AG08396 (cell line): ENCODE results near the gene P2RX2.
A peak's percentile ranks its signal among the peaks of the same experiment; 100 is the strongest.

Source experiments
- DNase-seq: peaks from one replicate; pipeline ENCODE4 v3.0.0; 2012; ENCODE audit warnings: low spot score, mixed read lengths

Gene P2RX2

DNA sequence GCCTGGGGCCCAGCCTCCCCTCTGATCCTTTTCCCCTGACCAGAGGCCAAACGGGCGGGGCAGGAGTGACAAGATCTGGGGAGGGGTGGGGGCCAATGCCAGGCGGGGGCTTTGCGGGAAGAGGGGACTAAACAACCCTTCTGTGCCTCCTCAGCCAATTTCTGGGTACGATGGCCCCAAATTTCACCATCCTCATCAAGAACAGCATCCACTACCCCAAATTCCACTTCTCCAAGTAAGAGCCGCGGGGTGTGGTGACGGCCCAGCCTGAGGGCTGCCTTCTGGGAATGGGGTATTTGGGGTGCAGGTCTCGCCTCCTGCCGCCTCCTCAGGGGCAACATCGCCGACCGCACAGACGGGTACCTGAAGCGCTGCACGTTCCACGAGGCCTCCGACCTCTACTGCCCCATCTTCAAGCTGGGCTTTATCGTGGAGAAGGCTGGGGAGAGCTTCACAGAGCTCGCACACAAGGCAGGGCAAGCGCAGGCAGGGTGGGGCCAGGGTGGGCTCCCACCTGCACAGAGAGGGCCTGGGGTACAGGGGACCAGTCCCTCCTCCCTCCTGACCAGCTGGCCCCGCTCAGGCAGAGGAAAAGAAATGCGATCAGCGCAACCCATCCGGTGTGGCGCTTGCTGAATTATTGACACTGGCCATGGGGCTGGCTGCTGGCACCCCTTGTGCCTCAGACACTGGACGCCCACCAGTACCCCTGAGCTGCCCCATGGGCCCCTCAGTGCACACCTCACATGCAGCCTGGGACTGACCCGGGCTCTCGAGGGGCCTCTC is 1.7 kb downstream of the P2RX2 start:
- DNase-seq: no peak

DNA sequence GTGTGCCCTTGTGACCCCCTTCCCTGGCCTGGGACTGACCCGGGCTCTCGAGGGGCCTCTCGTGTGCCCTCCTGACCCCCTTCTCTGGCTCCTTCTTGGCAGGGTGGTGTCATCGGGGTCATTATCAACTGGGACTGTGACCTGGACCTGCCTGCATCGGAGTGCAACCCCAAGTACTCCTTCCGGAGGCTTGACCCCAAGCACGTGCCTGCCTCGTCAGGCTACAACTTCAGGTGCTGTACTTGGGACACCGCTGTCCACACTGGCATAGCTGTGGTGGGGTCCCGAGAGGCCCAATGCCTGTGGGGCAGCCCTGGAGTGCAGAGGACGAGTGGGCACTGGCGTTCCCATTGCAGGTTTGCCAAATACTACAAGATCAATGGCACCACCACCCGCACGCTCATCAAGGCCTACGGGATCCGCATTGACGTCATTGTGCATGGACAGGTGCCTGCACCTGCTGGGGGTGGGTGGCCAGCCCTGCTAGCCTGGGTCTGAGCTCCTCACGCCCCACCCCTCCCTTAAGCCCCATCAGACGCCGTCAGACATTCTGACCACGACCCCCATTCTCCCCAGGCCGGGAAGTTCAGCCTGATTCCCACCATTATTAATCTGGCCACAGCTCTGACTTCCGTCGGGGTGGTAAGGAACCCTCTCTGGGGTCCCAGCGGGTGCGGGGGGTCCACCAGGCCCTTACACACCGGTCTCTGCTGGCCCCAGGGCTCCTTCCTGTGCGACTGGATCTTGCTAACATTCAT is 2.5 kb downstream of the P2RX2 start:
- no peak for DNase-seq

GRCh38 chr12:132621657-132622435 is 3.3 kb downstream of the P2RX2 start:
- DNase-seq: no peak

DNA sequence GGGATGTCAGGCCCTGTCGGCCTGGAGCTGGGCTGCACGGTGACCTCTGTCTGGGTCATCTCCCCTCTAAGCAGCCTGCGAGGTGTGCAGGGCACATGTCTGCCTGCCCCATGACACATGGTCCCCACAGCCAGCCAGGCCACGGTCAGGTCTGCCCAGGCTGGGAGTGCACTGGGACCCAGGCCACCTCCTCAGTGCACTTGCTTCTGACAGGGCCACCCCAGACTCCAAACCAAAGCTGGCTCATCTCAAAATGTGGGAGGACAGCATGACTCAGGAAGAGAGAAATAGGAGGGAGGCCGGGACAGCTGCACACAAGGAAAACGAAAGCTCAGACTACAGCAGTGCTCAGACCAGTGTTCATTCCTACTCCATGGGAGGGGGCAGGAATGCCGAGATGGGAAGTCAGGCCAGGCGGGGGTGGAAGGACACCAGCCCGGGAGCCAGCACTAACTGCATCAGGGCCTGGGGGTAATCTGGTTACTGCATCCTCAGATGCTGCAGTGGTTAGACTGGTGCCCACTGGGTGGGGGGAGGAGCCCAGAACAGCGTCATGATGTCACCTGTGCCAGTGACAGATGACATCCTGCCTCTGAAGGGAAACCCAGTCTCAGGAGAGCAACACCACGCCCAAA is 4.0 kb downstream of the P2RX2 start:
- DNase-seq: peak; percentile 90

DNA sequence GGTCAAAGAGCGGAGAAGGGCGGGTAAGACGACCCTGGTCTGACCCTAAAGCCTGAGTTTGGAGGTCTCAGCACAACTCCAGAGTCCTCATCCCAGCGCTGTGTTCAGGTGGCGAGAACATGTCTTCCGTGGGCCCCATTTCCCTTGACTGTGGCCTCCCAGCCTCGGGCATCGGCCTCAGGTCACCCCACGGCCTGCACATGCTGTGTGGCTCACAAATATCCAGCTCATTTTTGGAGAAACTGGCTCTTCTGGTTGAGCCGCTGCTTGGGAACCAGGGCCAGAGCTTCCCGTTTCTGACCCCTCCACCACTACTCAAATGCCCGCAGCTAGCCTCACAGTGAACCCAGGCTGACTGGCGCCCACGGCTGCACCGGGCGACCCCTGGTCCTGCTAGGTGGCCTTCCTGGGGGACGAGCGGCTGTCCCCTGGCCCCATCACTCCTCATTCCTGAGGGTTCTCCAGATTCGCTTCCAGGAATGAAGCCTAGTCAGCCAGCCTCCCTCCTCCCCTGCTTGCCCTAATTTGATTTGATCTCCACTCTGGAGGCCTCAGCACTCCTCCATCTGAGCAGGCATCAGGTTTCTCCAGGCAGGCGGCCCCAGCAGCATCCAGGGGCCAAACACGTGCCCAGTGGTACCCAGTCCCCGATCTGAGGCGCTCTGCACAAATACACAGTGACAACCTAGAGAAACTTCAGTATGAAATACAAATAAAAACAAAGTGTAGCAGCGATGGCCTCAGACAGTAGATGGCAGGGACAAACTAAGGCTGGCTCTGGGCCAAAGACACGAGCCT is 4.7 kb downstream of the P2RX2 start:
- no peak for DNase-seq

DNA sequence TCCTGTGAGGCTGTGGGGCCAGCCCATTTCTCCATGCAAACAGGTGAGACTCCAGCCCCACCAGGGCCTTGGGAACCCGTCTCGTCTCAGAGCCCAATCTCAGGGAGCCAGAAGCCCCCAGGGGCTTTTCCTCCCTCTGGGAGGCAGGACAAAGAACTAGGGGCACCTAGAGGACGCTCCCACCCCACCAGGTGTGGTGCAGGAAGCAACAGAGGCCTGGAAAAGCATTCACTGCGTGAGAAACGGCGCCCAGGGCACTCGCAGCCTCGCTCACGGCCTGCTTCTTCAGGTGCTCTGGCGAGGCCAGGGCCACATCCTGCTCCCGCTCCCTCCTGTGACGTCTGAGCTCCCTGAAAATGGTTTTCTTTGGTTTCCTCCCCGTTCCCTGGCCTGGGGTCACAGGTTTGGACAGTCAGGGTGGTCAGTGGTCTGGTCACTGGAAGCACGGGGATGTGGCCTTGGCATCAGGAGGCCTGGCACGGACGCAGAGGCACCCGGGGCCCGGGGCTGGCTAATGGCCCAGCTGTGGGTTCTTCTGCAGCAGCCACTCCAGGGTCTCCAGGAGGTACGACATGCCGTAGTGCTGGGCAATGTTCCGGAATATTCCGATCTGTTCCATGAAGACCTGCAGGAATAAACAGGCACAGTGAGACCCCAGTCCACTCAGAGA is 5.7 kb downstream of the P2RX2 start:
- DNase-seq: no peak

GRCh38 chr12:132624910-132625630 is 6.5 kb downstream of the P2RX2 start:
- DNase-seq: no peak

- DNase-seq: no peak
Observed at GRCh38 chr12:132625731-132626430, 7.3 kb downstream of the P2RX2 start.

- no peak for DNase-seq
Observed at GRCh38 chr12:132629330-132629729, 10.8 kb downstream of the P2RX2 start.

- DNase-seq: no peak
Observed at GRCh38 chr12:132630672-132631071, 12.1 kb downstream of the P2RX2 start.

DNA sequence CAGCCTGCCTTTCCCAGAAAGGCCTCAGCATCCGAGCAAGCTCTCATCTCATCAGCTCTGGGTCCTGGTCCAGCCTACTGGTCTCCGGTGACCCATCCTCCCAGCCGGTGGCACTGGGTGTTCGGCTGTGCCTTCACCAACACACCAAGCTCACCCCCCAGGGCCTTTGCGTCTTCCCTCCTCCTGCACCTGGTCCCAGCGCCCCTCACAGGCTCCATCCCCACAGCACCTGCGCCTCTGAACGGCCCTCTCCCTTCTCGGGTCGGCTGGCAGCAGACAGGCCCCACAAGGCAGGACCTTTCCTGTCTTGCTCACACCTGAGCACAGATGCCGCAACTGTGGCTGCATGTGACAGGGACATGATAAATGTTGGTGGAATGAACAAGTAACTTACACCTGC is 13.1 kb downstream of the P2RX2 start:
- no peak for DNase-seq

- DNase-seq: no peak
Observed at GRCh38 chr12:132632521-132633228, 14.1 kb downstream of the P2RX2 start.

- no peak for DNase-seq
Observed at GRCh38 chr12:132633398-132633797, 14.8 kb downstream of the P2RX2 start.

DNA sequence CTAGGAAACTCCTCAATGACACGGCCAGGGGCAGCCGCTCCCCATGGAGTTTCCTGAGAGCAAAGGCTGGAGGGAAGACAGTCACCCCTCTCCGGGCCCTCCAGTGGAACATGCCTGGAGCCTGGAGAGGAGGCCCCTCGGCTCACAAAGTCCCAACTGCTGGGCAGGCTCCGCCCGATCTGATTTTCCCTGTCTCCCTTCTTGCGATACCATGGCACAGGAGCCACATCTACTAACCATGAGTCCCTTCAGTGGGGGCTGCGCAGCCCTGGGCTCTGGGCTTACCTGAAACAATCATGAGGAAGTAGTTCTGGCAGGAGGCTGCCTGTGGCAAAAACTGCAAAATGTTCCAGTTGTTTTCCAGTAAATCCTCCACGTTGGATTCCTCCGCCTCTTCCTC is 15.3 kb downstream of the P2RX2 start:
- DNase-seq: no peak

DNA sequence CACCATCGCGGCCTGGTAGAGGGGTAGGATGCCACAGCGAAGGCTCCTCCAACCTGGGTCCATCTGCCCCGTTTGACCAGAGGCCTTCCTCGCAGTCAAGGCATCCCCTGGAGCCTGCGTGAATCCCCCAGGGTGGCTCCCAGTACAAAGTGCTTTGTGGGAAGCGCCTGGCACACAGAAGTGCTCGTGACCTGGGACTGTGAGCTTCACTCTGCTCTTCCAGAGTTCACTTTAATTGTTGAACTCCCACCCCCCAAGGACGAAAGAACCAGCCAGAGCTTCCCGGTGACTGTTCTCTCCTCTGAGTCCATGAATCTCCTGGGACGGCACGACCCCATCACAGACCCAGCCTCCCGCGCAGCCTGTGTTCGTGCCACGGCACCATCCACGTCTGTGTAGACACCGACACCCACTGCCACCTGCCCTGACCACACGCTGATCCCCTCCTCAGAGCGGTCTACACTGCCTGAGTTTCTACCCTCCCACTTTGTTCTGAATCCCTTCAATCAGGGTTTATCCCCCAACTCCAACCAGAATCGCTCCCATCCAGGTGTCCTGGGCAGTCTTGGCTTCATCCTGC is 15.9 kb downstream of the P2RX2 start:
- DNase-seq: no peak

GRCh38 chr12:132635076-132635955 is 16.7 kb downstream of the P2RX2 start:
- no peak for DNase-seq

GRCh38 chr12:132637811-132638210 is 19.2 kb downstream of the P2RX2 start:
- DNase-seq: no peak
